Osteocyte (in vitro differentiated cells): Measurements from ENCODE around the gene SPI1. TPM values are rescaled to one million over a fixed set of nuclear protein-coding genes. Genes with fewer than 3 reads are reported as not detected.

Experiments used
- DNase-seq: peaks from one replicate; pipeline ENCODE4 v3.0.0; 2021; ENCODE audit warnings: mixed read lengths; ENCODE audit not compliant: unreplicated experiment; ENCODE audit errors: extremely low spot score
- H3K27ac Mint-ChIP-seq: one replicate; pipeline ENCODE4 v1.8.0; 2021; ENCODE audit warnings: mild to moderate bottlenecking, mixed read lengths; ENCODE audit not compliant: unreplicated experiment
- H3K27me3 Mint-ChIP-seq: one replicate; pipeline ENCODE4 v1.8.0; 2021; ENCODE audit warnings: mixed read lengths; ENCODE audit not compliant: unreplicated experiment
- H3K36me3 Mint-ChIP-seq: one replicate; pipeline ENCODE4 v1.8.0; 2021; ENCODE audit warnings: mixed read lengths; ENCODE audit not compliant: unreplicated experiment
- H3K4me1 Mint-ChIP-seq: one replicate; pipeline ENCODE4 v1.8.0; 2021; ENCODE audit warnings: mixed read lengths; ENCODE audit not compliant: unreplicated experiment
- H3K4me3 Mint-ChIP-seq: one replicate; pipeline ENCODE4 v1.8.0; 2021; ENCODE audit warnings: mild to moderate bottlenecking, moderate library complexity, mixed read lengths; ENCODE audit not compliant: unreplicated experiment
- H3K9me3 Mint-ChIP-seq: one replicate; pipeline ENCODE4 v1.8.0; 2021; ENCODE audit warnings: mixed read lengths; ENCODE audit not compliant: unreplicated experiment
- total RNA-seq: library from RNA; stranded (reverse); gene quantifications from 2 replicates; pipeline ENCODE4 v1.2.1, GENCODE V29; 2021
- TF ChIP-seq, protein P1 (sequence below): fragments of 200-600 bp; sonication (generic); IDR thresholded peaks from 2 replicates; pipeline ENCODE4 v1.5.0; 2021; ENCODE audit warnings: antibody characterized with exemption, mild to moderate bottlenecking, moderate library complexity

SPI1 gene
- total RNA-seq, 1 donor from 2014 or later = not detected

DNA sequence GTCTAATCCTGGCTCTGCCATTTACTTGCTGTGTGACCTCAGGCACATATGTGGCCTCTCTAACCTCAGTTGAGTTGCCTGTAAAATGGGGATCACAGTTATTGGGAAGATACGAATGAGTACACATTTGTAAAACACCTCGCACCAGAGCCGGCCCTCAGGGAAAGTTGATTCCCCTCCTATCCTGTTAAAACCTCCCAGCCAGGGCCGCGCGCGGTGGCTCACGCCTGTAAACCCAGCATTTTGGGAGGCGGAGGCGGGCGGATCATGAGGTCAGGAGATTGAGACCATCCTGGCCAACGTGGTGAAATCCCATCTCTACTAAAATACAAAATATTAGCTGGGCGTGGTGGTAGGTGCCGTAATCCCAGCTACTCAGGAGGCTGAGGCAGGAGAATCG, 18.0 kb downstream of the SPI1 start:
- H3K36me3 Mint-ChIP-seq = no peaks in the 10 kb centered on the region
- TF ChIP-seq, protein P1, sequence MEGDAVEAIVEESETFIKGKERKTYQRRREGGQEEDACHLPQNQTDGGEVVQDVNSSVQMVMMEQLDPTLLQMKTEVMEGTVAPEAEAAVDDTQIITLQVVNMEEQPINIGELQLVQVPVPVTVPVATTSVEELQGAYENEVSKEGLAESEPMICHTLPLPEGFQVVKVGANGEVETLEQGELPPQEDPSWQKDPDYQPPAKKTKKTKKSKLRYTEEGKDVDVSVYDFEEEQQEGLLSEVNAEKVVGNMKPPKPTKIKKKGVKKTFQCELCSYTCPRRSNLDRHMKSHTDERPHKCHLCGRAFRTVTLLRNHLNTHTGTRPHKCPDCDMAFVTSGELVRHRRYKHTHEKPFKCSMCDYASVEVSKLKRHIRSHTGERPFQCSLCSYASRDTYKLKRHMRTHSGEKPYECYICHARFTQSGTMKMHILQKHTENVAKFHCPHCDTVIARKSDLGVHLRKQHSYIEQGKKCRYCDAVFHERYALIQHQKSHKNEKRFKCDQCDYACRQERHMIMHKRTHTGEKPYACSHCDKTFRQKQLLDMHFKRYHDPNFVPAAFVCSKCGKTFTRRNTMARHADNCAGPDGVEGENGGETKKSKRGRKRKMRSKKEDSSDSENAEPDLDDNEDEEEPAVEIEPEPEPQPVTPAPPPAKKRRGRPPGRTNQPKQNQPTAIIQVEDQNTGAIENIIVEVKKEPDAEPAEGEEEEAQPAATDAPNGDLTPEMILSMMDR = no peak
- H3K27me3 Mint-ChIP-seq = peaks cover 6% of the 10 kb centered on the region
- H3K9me3 Mint-ChIP-seq = no peaks in the 10 kb centered on the region
- H3K4me1 Mint-ChIP-seq = no peaks in the 10 kb centered on the region
- H3K27ac Mint-ChIP-seq = no peak overlapping the region
- H3K4me3 Mint-ChIP-seq = no peak overlapping the region
- no peak for DNase-seq

DNA sequence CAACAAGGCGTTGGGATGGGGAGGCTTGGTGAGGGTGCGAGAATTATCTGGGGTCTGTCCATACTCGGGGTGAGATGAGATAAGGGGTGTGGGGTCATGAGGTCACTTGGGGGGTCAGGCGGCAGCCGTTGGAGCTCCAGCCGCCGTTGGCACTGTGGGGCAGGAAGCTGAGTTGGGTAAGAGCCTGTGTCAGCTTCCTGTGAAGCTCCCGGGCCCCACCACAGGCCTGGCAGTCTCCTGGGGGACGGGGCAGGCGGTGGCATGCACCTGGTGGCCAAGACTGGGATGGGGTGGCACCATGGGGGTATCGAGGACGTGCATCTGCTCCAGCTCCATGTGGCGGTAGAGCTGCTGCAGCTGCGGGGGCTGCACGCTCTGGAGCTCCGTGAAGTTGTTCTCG, 18.8 kb downstream of the SPI1 start:
- Mint-ChIP-seq H3K36me3 (no peaks in the 10 kb centered on the region), H3K4me1 (peaks cover 3% of the 10 kb centered on the region), H3K4me3 (no peak overlapping the region), H3K27ac (no peak overlapping the region), H3K9me3 (no peaks in the 10 kb centered on the region), H3K27me3 (peaks cover 2% of the 10 kb centered on the region)
- DNase-seq = no peak
- TF ChIP-seq, protein P1 = no peak

DNA sequence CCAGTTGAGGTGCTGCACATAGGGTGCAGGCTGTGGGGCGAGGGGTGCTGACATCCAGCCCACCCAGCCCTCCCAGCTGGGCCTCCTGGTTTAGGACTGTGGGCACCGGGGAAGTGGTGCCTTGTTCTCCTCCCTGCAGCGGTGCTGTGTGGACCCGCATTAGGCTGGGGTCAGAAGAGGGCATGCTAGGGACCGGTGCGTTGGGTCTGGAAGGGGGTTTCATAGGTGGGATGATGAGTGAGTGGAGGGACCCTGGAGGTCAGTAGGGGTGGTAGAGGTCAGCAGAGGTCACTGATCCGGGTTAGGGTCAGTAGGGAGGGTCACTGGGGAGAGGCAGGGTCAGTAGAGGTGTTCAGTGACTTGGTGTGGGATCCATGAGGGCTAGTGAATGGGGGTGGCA, 19.2 kb downstream of the SPI1 start:
- Mint-ChIP-seq H3K4me3 (no peak overlapping the region), H3K36me3 (no peaks in the 10 kb centered on the region), H3K27me3 (no peaks in the 10 kb centered on the region), H3K9me3 (no peaks in the 10 kb centered on the region), H3K4me1 (peaks cover 4% of the 10 kb centered on the region), H3K27ac (no peak overlapping the region)
- TF ChIP-seq, protein P1 = no peak
- no peak for DNase-seq

DNA sequence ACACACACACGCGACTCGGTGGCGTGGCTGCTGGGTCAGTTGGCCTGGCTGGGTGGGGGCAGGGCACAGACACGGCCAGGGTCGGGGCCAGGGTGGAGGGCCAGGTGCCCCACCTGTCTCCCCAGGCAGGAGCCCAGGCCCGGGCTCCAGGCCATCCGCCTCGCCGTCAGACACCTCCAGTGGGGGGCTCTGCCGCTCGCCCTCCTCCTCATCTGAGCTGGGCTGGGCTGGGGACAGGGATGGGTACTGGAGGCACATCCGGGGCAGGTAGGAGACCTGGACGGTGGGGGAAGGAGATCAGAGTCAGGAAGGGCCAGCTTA, 19.7 kb downstream of the SPI1 start:
- TF ChIP-seq, protein P1 = no peak
- H3K9me3 Mint-ChIP-seq = no peaks in the 10 kb centered on the region

DNA sequence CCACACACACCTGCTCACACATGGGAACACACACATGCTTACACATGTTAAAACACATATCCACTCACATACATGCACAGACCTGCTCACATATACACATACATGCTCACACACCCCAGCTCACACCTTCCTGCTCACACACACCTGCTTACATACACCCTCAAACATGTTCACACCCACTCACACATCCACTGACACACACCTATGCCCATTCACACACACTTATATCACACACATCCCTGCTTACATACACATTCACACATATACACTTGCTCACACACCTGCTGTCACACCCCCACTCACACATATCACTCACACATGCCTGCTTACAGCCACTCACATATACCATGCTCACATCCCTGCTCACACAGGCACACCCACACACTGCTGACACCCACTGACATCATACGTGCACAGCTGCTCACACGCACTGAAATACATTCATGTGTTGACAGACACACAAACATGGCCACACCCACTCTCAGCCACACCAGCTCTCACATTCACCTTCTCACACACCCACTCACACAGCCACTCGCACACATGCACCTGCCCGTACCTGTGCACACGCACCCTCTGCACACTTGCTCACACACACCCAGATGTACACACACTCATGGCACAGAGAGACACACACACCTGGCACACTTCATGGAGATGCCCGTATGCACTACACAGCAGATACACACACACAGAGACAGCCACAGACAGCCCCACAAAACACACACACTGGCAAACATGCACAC, 20.2 kb downstream of the SPI1 start:
- Mint-ChIP-seq H3K27ac (no peak overlapping the region), H3K27me3 (no peaks in the 10 kb centered on the region), H3K9me3 (no peaks in the 10 kb centered on the region), H3K4me3 (no peak overlapping the region), H3K36me3 (no peaks in the 10 kb centered on the region), H3K4me1 (peaks cover 4% of the 10 kb centered on the region)
- TF ChIP-seq, protein P1 = no peak
- no peak for DNase-seq

More for the DNA sequence above, 19.7 kb downstream of the SPI1 start:
- Mint-ChIP-seq H3K27ac (no peak overlapping the region), H3K36me3 (no peaks in the 10 kb centered on the region), H3K4me3 (no peak overlapping the region), H3K27me3 (no peaks in the 10 kb centered on the region), H3K4me1 (peaks cover 4% of the 10 kb centered on the region)
- DNase-seq = no peak
